Esophagus muscularis mucosa (tissue), 4 donors: Measurements from ENCODE around the gene LNPEP. TPM values are rescaled to one million over a fixed set of nuclear protein-coding genes. Genes with fewer than 3 reads are reported as not detected.

Experiments
- DNase-seq: peaks from one replicate; pipeline ENCODE4 v3.0.0-alpha.2; 2017; ENCODE audit errors: extremely low spot score
- H3K27ac ChIP-seq, 4 donors: fragments of 200-600 bp; sonication (generic); replicated peaks in 1 of 4; 1 replicate in 3 of 4; 2 replicates in 1 of 4; pipeline ENCODE4 v1.5.1; 2016 to 2019; ENCODE audit warnings: mild to moderate bottlenecking in 1 of 4
- H3K27me3 ChIP-seq, 4 donors: fragments of 200-600 bp; sonication (generic); one replicate each; pipeline versions ENCODE4 v1.5.1 to v1.6.0; 2016 to 2019
- H3K36me3 ChIP-seq, 4 donors: fragments of 200-600 bp; sonication (generic); one replicate each; pipeline ENCODE4 v1.5.1; 2016 to 2019
- H3K4me1 ChIP-seq, 4 donors: fragments of 200-600 bp; sonication (generic); one replicate each; pipeline ENCODE4 v1.5.1; 2016 to 2019
- H3K4me3 ChIP-seq, 4 donors: fragments of 200-600 bp; sonication (generic); 1 replicate in 2 of 4; 2 replicates in 2 of 4; pipeline ENCODE4 v1.5.1; 2016 to 2019; ENCODE audit warnings: mild to moderate bottlenecking in 4 of 4, moderate library complexity in 1 of 4
- H3K9me3 ChIP-seq, 4 donors: fragments of 200-600 bp; sonication (generic); 1 replicate in 3 of 4; 2 replicates in 1 of 4; pipeline ENCODE4 v1.5.1; 2016 to 2019
- CTCF ChIP-seq, 3 experiments: fragments of 200-600 bp in 2 of 3; fragments of 450-650 bp in 1 of 3; sonication (generic) in 2 of 3; IDR thresholded peaks; one replicate each; pipeline ENCODE4 v1.5.1; 2017 to 2019; ENCODE audit warnings: antibody characterized with exemption in 3 of 3, mild to moderate bottlenecking in 2 of 3, moderate library complexity in 1 of 3
- EP300 ChIP-seq: sonication (generic); formaldehyde crosslinking; IDR thresholded peaks from one replicate; pipeline ENCODE4 v1.6.1; 2017; ENCODE audit warnings: antibody characterized with exemption
- POLR2A ChIP-seq: fragments of 450-650 bp; IDR thresholded peaks from one replicate; pipeline ENCODE4 v1.6.1; 2017; ENCODE audit warnings: antibody characterized with exemption, moderate library complexity, mild to moderate bottlenecking, low read depth
- POLR2AphosphoS5 ChIP-seq, 2 donors: sonication (generic); formaldehyde crosslinking; IDR thresholded peaks; one replicate each; pipeline ENCODE4 v1.6.1; 2017; ENCODE audit warnings: antibody characterized with exemption in 2 of 2
- WGBS: methylation state at CpG from one replicate; pipeline ENCODE4 v1.1.5; 2018; 5-methylcytosine and 5-hydroxymethylcytosine counted together
- intact Hi-C: fragments of 100-400 bp; cut with DNase I; formaldehyde crosslinking; loops from one replicate; pipeline ENCODE4 v1.15.1; 2023
- total RNA-seq, 4 donors: library from RNA; depleted of rRNA; stranded (reverse); fragments of >200 nt; gene quantifications; one replicate each; pipeline versions ENCODE4 v1.1.0 to v1.2.1, GENCODE V29; 2016

Gene LNPEP
- total RNA-seq, 4 donors from 2014 or later = 55.2 to 80.2 (median 65.6) TPM

- Histone ChIP-seq H3K9me3 (no peaks in the 10 kb centered on the region), H3K4me3 (no peak overlapping the region), H3K27me3 (no peaks in the 10 kb centered on the region), H3K27ac (no peak overlapping the region), H3K36me3 (no peaks in the 10 kb centered on the region), H3K4me1 (peaks cover 16 to 49% (median 29%) of the 10 kb centered on the region in 4 donors)
- no peak for DNase-seq
- intact Hi-C loops = no loop called here
- TF ChIP-seq EP300 (no peak), POLR2AphosphoS5 (IDR thresholded peaks at IDR 0.05) (no peak), CTCF (IDR thresholded peaks at IDR 0.05) (no peak), POLR2A (no peak)
- 94% methylated on average over 1 of the region's 1 CpG for WGBS
Observed at GRCh38 chr5:96942911-96943310, 7.0 kb downstream of the LNPEP start.

GRCh38 chr5:96943799-96944198, 7.9 kb downstream of the LNPEP start:
- H3K36me3 ChIP-seq = no peaks in the 10 kb centered on the region
- no peak overlapping the region for H3K27ac ChIP-seq
- intact Hi-C loops = no loop called here
- no peak for TF ChIP-seq CTCF (IDR thresholded peaks at IDR 0.05)
- TF ChIP-seq POLR2AphosphoS5 (IDR thresholded peaks at IDR 0.05) = no peak
- TF ChIP-seq EP300 = no peak
- no peak for TF ChIP-seq POLR2A
- H3K27me3 ChIP-seq = no peaks in the 10 kb centered on the region
- 96% methylated on average over 1 of the region's 1 CpG for WGBS
- no peak for DNase-seq
- no peak overlapping the region for H3K4me3 ChIP-seq
- H3K4me1 ChIP-seq = peaks cover 8 to 40% (median 22%) of the 10 kb centered on the region in 4 donors
- H3K9me3 ChIP-seq = no peaks in the 10 kb centered on the region

- DNase-seq = no peak
- no peaks in the 10 kb centered on the region for H3K36me3 ChIP-seq
- no peak overlapping the region for H3K27ac ChIP-seq
- WGBS = 90% methylated on average over 5 of the region's 5 CpGs
- intact Hi-C loops = no loop called here
- H3K4me3 ChIP-seq = no peak overlapping the region
- peaks cover 3 to 27% (median 6%) of the 10 kb centered on the region in 4 donors for H3K4me1 ChIP-seq
- H3K27me3 ChIP-seq = no peaks in the 10 kb centered on the region
- TF ChIP-seq CTCF (IDR thresholded peaks at IDR 0.05) (no peak), POLR2A (no peak), EP300 (no peak), POLR2AphosphoS5 (IDR thresholded peaks at IDR 0.05) (no peak)
- H3K9me3 ChIP-seq = no peaks in the 10 kb centered on the region
Observed at GRCh38 chr5:96945144-96945897, 9.4 kb downstream of the LNPEP start.

- intact Hi-C loops = no loop called here
- H3K27ac ChIP-seq = no peak overlapping the region
- WGBS = 87% methylated on average over 3 of the region's 3 CpGs
- peaks cover 0 to 19% (median 3%) of the 10 kb centered on the region in 4 donors for H3K4me1 ChIP-seq
- H3K9me3 ChIP-seq = no peaks in the 10 kb centered on the region
- no peak for DNase-seq
- no peak for TF ChIP-seq CTCF (IDR thresholded peaks at IDR 0.05)
- TF ChIP-seq POLR2AphosphoS5 (IDR thresholded peaks at IDR 0.05) = no peak
- TF ChIP-seq POLR2A = no peak
- TF ChIP-seq EP300 = no peak
- no peaks in the 10 kb centered on the region for H3K36me3 ChIP-seq
- no peak overlapping the region for H3K4me3 ChIP-seq
- no peaks in the 10 kb centered on the region for H3K27me3 ChIP-seq
Observed at GRCh38 chr5:96946381-96946780, 10.5 kb downstream of the LNPEP start.
